ENCODE data around the gene HSBP1L1.

The HSBP1L1 gene

GRCh38 chr18:79944746-79945117 is 19.7 kb upstream of the HSBP1L1 start:
- Histone ChIP-seq H3K36me3 (ENCODE audit: control insufficient read depth, insufficient read depth, low read length) (peaks cover 20% of the 10 kb centered on the region), H3K27ac (ENCODE audit: insufficient read depth, low read length, poor library complexity, severe bottlenecking) (no peak overlapping the region), H3K27me3 (replicated peaks; ENCODE audit: control insufficient read depth, insufficient read depth, low read length, poor library complexity, severe bottlenecking) (no peaks in the 10 kb centered on the region), H3K4me3 (ENCODE audit: insufficient read depth, low read depth, low read length, poor library complexity, severe bottlenecking) (no peak overlapping the region), H3K4me1 (ENCODE audit: control insufficient read depth, insufficient read depth, low read length, poor library complexity, severe bottlenecking) (peaks cover 3% of the 10 kb centered on the region), H3K9me3 (ENCODE audit: control insufficient read depth, low read length) (no peaks in the 10 kb centered on the region)
- no peak for DNase-seq

- Histone ChIP-seq H3K4me1 (ENCODE audit: control insufficient read depth, insufficient read depth, low read length, poor library complexity, severe bottlenecking) (peaks cover 9% of the 10 kb centered on the region), H3K4me3 (ENCODE audit: insufficient read depth, low read depth, low read length, poor library complexity, severe bottlenecking) (no peak overlapping the region), H3K36me3 (ENCODE audit: control insufficient read depth, insufficient read depth, low read length) (peaks cover 20% of the 10 kb centered on the region), H3K27ac (ENCODE audit: insufficient read depth, low read length, poor library complexity, severe bottlenecking) (no peak overlapping the region), H3K9me3 (ENCODE audit: control insufficient read depth, low read length) (no peaks in the 10 kb centered on the region), H3K27me3 (replicated peaks; ENCODE audit: control insufficient read depth, insufficient read depth, low read length, poor library complexity, severe bottlenecking) (no peaks in the 10 kb centered on the region)
- no peak for DNase-seq
Measured at GRCh38 chr18:79945118-79946042, 19.1 kb upstream of the HSBP1L1 start.

- H3K36me3 ChIP-seq (ENCODE audit: control insufficient read depth, insufficient read depth, low read length): peaks cover 12% of the 10 kb centered on the region
- no peak overlapping the region for H3K27ac ChIP-seq (ENCODE audit: insufficient read depth, low read length, poor library complexity, severe bottlenecking)
- H3K4me1 ChIP-seq (ENCODE audit: control insufficient read depth, insufficient read depth, low read length, poor library complexity, severe bottlenecking): peaks cover 17% of the 10 kb centered on the region
- H3K4me3 ChIP-seq (ENCODE audit: insufficient read depth, low read depth, low read length, poor library complexity, severe bottlenecking): no peak overlapping the region
- no peak for DNase-seq
- no peaks in the 10 kb centered on the region for H3K27me3 ChIP-seq (replicated peaks; ENCODE audit: control insufficient read depth, insufficient read depth, low read length, poor library complexity, severe bottlenecking)
- no peaks in the 10 kb centered on the region for H3K9me3 ChIP-seq (ENCODE audit: control insufficient read depth, low read length)
Measured at GRCh38 chr18:79947054-79947755, 17.2 kb upstream of the HSBP1L1 start.

- no peak overlapping the region for H3K27ac ChIP-seq (ENCODE audit: insufficient read depth, low read length, poor library complexity, severe bottlenecking)
- H3K27me3 ChIP-seq (replicated peaks; ENCODE audit: control insufficient read depth, insufficient read depth, low read length, poor library complexity, severe bottlenecking): no peaks in the 10 kb centered on the region
- H3K36me3 ChIP-seq (ENCODE audit: control insufficient read depth, insufficient read depth, low read length): peaks cover 4% of the 10 kb centered on the region
- no peak overlapping the region for H3K4me3 ChIP-seq (ENCODE audit: insufficient read depth, low read depth, low read length, poor library complexity, severe bottlenecking)
- H3K4me1 ChIP-seq (ENCODE audit: control insufficient read depth, insufficient read depth, low read length, poor library complexity, severe bottlenecking): peaks cover 20% of the 10 kb centered on the region
- no peak for DNase-seq
- no peaks in the 10 kb centered on the region for H3K9me3 ChIP-seq (ENCODE audit: control insufficient read depth, low read length)
Measured at GRCh38 chr18:79947881-79948610, 16.4 kb upstream of the HSBP1L1 start.

GRCh38 chr18:79948719-79949411 is 15.6 kb upstream of the HSBP1L1 start:
- Histone ChIP-seq H3K27ac (ENCODE audit: insufficient read depth, low read length, poor library complexity, severe bottlenecking) (no peak overlapping the region), H3K9me3 (ENCODE audit: control insufficient read depth, low read length) (no peaks in the 10 kb centered on the region), H3K27me3 (replicated peaks; ENCODE audit: control insufficient read depth, insufficient read depth, low read length, poor library complexity, severe bottlenecking) (no peaks in the 10 kb centered on the region), H3K4me3 (ENCODE audit: insufficient read depth, low read depth, low read length, poor library complexity, severe bottlenecking) (no peak overlapping the region), H3K4me1 (ENCODE audit: control insufficient read depth, insufficient read depth, low read length, poor library complexity, severe bottlenecking) (peaks cover 20% of the 10 kb centered on the region), H3K36me3 (ENCODE audit: control insufficient read depth, insufficient read depth, low read length) (peaks cover 4% of the 10 kb centered on the region)
- DNase-seq: no peak

- H3K4me1 ChIP-seq (ENCODE audit: control insufficient read depth, insufficient read depth, low read length, poor library complexity, severe bottlenecking): peaks cover 20% of the 10 kb centered on the region
- H3K27me3 ChIP-seq (replicated peaks; ENCODE audit: control insufficient read depth, insufficient read depth, low read length, poor library complexity, severe bottlenecking): no peaks in the 10 kb centered on the region
- peak overlapping the region; percentile 78 for H3K4me3 ChIP-seq (ENCODE audit: insufficient read depth, low read depth, low read length, poor library complexity, severe bottlenecking)
- DNase-seq: no peak
- peaks cover 4% of the 10 kb centered on the region for H3K36me3 ChIP-seq (ENCODE audit: control insufficient read depth, insufficient read depth, low read length)
- H3K27ac ChIP-seq (ENCODE audit: insufficient read depth, low read length, poor library complexity, severe bottlenecking): no peak overlapping the region
- H3K9me3 ChIP-seq (ENCODE audit: control insufficient read depth, low read length): no peaks in the 10 kb centered on the region
Measured at GRCh38 chr18:79949697-79950487, 14.6 kb upstream of the HSBP1L1 start.

- DNase-seq: no peak
- Histone ChIP-seq H3K4me1 (ENCODE audit: control insufficient read depth, insufficient read depth, low read length, poor library complexity, severe bottlenecking) (peaks cover 20% of the 10 kb centered on the region), H3K9me3 (ENCODE audit: control insufficient read depth, low read length) (no peaks in the 10 kb centered on the region), H3K27me3 (replicated peaks; ENCODE audit: control insufficient read depth, insufficient read depth, low read length, poor library complexity, severe bottlenecking) (no peaks in the 10 kb centered on the region), H3K27ac (ENCODE audit: insufficient read depth, low read length, poor library complexity, severe bottlenecking) (peak overlapping the region; percentile 70), H3K4me3 (ENCODE audit: insufficient read depth, low read depth, low read length, poor library complexity, severe bottlenecking) (peak overlapping the region; percentile 78), H3K36me3 (ENCODE audit: control insufficient read depth, insufficient read depth, low read length) (peaks cover 3% of the 10 kb centered on the region)
Measured at GRCh38 chr18:79950515-79951341, 13.7 kb upstream of the HSBP1L1 start.

GRCh38 chr18:79951545-79952455 is 12.6 kb upstream of the HSBP1L1 start, which contains the start of gene SLC66A2:
TSS of gene SLC66A2 (minus strand) at chr18:79951653. CDS start at chr18:79950926, 727 bp downstream.
- Histone ChIP-seq H3K4me3 (ENCODE audit: insufficient read depth, low read depth, low read length, poor library complexity, severe bottlenecking) (peak within 1 kb of the TSS; percentile 78), H3K36me3 (ENCODE audit: control insufficient read depth, insufficient read depth, low read length) (no peaks in the 10 kb centered on the region), H3K9me3 (ENCODE audit: control insufficient read depth, low read length) (no peaks in the 10 kb centered on the region), H3K27ac (ENCODE audit: insufficient read depth, low read length, poor library complexity, severe bottlenecking) (peak within 1 kb of the TSS; percentile 70), H3K27me3 (replicated peaks; ENCODE audit: control insufficient read depth, insufficient read depth, low read length, poor library complexity, severe bottlenecking) (no peaks in the 10 kb centered on the region), H3K4me1 (ENCODE audit: control insufficient read depth, insufficient read depth, low read length, poor library complexity, severe bottlenecking) (peaks cover 20% of the 10 kb centered on the region)
- DNase-seq: peak; percentile 87 to 91 (median 90)
